SK-N-SH (cell line): ENCODE measurements around the gene FAM76B. TPM values are rescaled to one million over a fixed set of nuclear protein-coding genes. Genes with fewer than 3 reads are reported as not detected.
A peak's percentile ranks its signal among the peaks of the same experiment; 100 is the strongest.

ENCODE experiments used
- CTCF ChIA-PET: fragments of 300-600, 350-600 bp; formaldehyde crosslinking; extraction: SDS; loops from one replicate; lab custom pipeline; 2021; lab: Yijun Ruan, JAX
- POLR2A ChIA-PET: fragments of 350-600 bp; sonication (Branson Sonifier 250); formaldehyde crosslinking; extraction: SDS; loops from one replicate; lab custom pipeline; 2020; ENCODE audit warnings: antibody characterized with exemption, inconsistent platforms; lab: Yijun Ruan, JAX
- DNase-seq: peaks from one replicate; pipeline ENCODE4 v3.0.0; 2012
- H2AFZ ChIP-seq: fragments of 200-600 bp; sonication (generic); 2 replicates; pipeline ENCODE4 v1.8.1; 2016; ENCODE audit warnings: antibody characterized with exemption, mild to moderate bottlenecking, low read depth
- H3F3A ChIP-seq: fragments of 200-600 bp; sonication (generic); replicated peaks from 2 replicates; pipeline ENCODE3; 2016; ENCODE audit warnings: antibody characterized with exemption, mild to moderate bottlenecking; ENCODE audit not compliant: insufficient read depth
- H3K27ac ChIP-seq, 2 experiments: fragments of 200-500 bp in 1 of 2; fragments of 200-600 bp in 1 of 2; sonication (Bioruptor generic) in 1 of 2; sonication (generic), shearing (Covaris generic) in 1 of 2; 2 replicates each; pipeline versions ENCODE4 v1.5.1 to v1.6.1; 2014 to 2016; ENCODE audit warnings: low read depth in 2 of 2, inconsistent platforms in 1 of 2, low read length in 1 of 2, mild to moderate bottlenecking in 1 of 2, mixed read lengths in 1 of 2
- H3K27me3 ChIP-seq: fragments of 200-600 bp; sonication (generic), shearing (Covaris generic); 2 replicates; pipeline ENCODE4 v1.6.1; 2016; ENCODE audit warnings: mixed run types; ENCODE audit not compliant: insufficient read depth
- H3K36me3 ChIP-seq, 2 experiments: fragments of 200-500 bp in 1 of 2; fragments of 200-600 bp in 1 of 2; sonication (Bioruptor generic) in 1 of 2; sonication (generic) in 1 of 2; replicated peaks in 1 of 2; 2 replicates each; pipeline versions ENCODE3 to v1.5.1; 2014 to 2016; ENCODE audit warnings: low read length in 1 of 2, mild to moderate bottlenecking in 1 of 2; ENCODE audit not compliant: insufficient read depth in 2 of 2, control insufficient read depth in 1 of 2
- H3K4me1 ChIP-seq, 2 experiments: fragments of 200-500 bp in 1 of 2; fragments of 200-600 bp in 1 of 2; sonication (Bioruptor generic) in 1 of 2; sonication (generic), shearing (Covaris generic) in 1 of 2; 2 replicates each; pipeline versions ENCODE4 v1.5.1 to v1.6.1; 2014 to 2016; ENCODE audit warnings: low read depth in 1 of 2, low read length in 1 of 2, mixed run types in 1 of 2; ENCODE audit not compliant: insufficient read depth in 2 of 2, control insufficient read depth in 1 of 2
- H3K4me2 ChIP-seq: fragments of 200-600 bp; sonication (generic), shearing (Covaris generic); 2 replicates; pipeline ENCODE4 v1.6.1; 2017; ENCODE audit warnings: mixed run types
- H3K4me3 ChIP-seq, 2 experiments: fragments of 200-500 bp in 1 of 2; fragments of 200-600 bp in 1 of 2; sonication (Bioruptor generic) in 1 of 2; sonication (generic), shearing (Covaris generic) in 1 of 2; 2 replicates each; pipeline versions ENCODE4 v1.5.1 to v1.8.1; 2014 to 2016; ENCODE audit warnings: low read depth in 2 of 2, inconsistent platforms in 1 of 2, low read length in 1 of 2, mild to moderate bottlenecking in 1 of 2, mixed read lengths in 1 of 2, moderate library complexity in 1 of 2
- H3K79me2 ChIP-seq: fragments of 200-600 bp; sonication (generic); 2 replicates; pipeline ENCODE4 v1.8.1; 2017; ENCODE audit warnings: mild to moderate bottlenecking; ENCODE audit not compliant: insufficient read depth
- H3K9ac ChIP-seq: fragments of 200-600 bp; sonication (generic); 2 replicates; pipeline ENCODE4 v1.6.1; 2017; ENCODE audit warnings: mixed run types
- H3K9me2 ChIP-seq: fragments of 200-600 bp; sonication (generic); 2 replicates; pipeline ENCODE4 v1.6.1; 2017; ENCODE audit warnings: mixed run types
- H3K9me3 ChIP-seq: fragments of 200-600 bp; sonication (generic); 2 replicates; pipeline ENCODE4 v1.6.1; 2017; ENCODE audit warnings: mixed run types, mild to moderate bottlenecking, moderate library complexity
- H4K20me1 ChIP-seq: fragments of 200-600 bp; sonication (generic); 2 replicates; pipeline ENCODE4 v1.6.1; 2017; ENCODE audit warnings: mild to moderate bottlenecking, mixed run types; ENCODE audit not compliant: insufficient read depth
- CHD2 ChIP-seq: fragments of 150-350 bp; IDR thresholded peaks from 2 replicates; pipeline ENCODE4 v1.6.1; 2018; ENCODE audit warnings: low read length; ENCODE audit not compliant: partially characterized antibody
- EP300 ChIP-seq, 2 experiments: IDR thresholded peaks; 2 replicates each; pipeline versions ENCODE4 v1.4.0 to v1.6.1; 2012; ENCODE audit warnings: borderline replicate concordance in 1 of 2, low read depth in 1 of 2, low read length in 1 of 2
- FOSL2 ChIP-seq: IDR thresholded peaks from 2 replicates; pipeline ENCODE4 v1.4.0; 2012; ENCODE audit warnings: low read depth, mild to moderate bottlenecking, moderate library complexity, borderline replicate concordance
- FOXJ3 ChIP-seq: sonication (generic); formaldehyde crosslinking; IDR thresholded peaks from 2 replicates; pipeline ENCODE4 v1.5.1; 2020; ENCODE audit warnings: mild to moderate bottlenecking, missing genetic modification reagents
- GABPA ChIP-seq: IDR thresholded peaks from 2 replicates; pipeline ENCODE4 v1.4.0; 2012; ENCODE audit warnings: low read depth, mild to moderate bottlenecking
- GATA2 ChIP-seq: sonication (generic); formaldehyde crosslinking; IDR thresholded peaks from 2 replicates; pipeline ENCODE4 v1.5.0; 2020; ENCODE audit warnings: mild to moderate bottlenecking, missing genetic modification reagents
- JUND ChIP-seq: IDR thresholded peaks from 2 replicates; pipeline ENCODE4 v1.4.0; 2012
- NFIC ChIP-seq: IDR thresholded peaks from 2 replicates; pipeline ENCODE4 v1.4.0; 2012; ENCODE audit warnings: borderline replicate concordance
- RAD21 ChIP-seq: IDR thresholded peaks from 2 replicates; pipeline ENCODE4 v1.6.1; 2012; ENCODE audit warnings: mild to moderate bottlenecking, low read length
- REST ChIP-seq: IDR thresholded peaks from 2 replicates; pipeline ENCODE4 v1.6.1; 2012; ENCODE audit warnings: mild to moderate bottlenecking, low read depth, low read length, moderate library complexity
- RFX5 ChIP-seq: IDR thresholded peaks from 2 replicates; pipeline ENCODE4 v1.6.1; 2012; ENCODE audit warnings: mild to moderate bottlenecking, improper control_type of control experiment, low read length
- RXRA ChIP-seq: IDR thresholded peaks from 2 replicates; pipeline ENCODE4 v1.4.0; 2012; ENCODE audit warnings: low read depth, mild to moderate bottlenecking, borderline replicate concordance
- SMC3 ChIP-seq: IDR thresholded peaks from 2 replicates; pipeline ENCODE4 v1.6.1; 2012; ENCODE audit warnings: low read depth, low read length, improper control_type of control experiment
- TAF1 ChIP-seq: IDR thresholded peaks from 2 replicates; pipeline ENCODE4 v1.6.1; 2012; ENCODE audit warnings: low read depth, mild to moderate bottlenecking, low read length, moderate library complexity, borderline replicate concordance
- TCF12 ChIP-seq: IDR thresholded peaks from 2 replicates; pipeline ENCODE4 v1.4.0; 2012
- USF1 ChIP-seq: IDR thresholded peaks from 2 replicates; pipeline ENCODE4 v1.4.0; 2012; ENCODE audit warnings: low read depth, borderline replicate concordance
- YY1 ChIP-seq: IDR thresholded peaks from 2 replicates; pipeline ENCODE4 v1.4.0; 2012; ENCODE audit warnings: low read depth, mild to moderate bottlenecking
- WGBS: methylation state at CpG from one replicate; pipeline ENCODE4 v1.1.6; 2017; ENCODE audit warnings: low lambda C conversion rate; 5-methylcytosine and 5-hydroxymethylcytosine counted together
- polyA plus RNA-seq, 3 experiments: library from polyadenylated mRNA; depleted of rRNA; stranded (reverse); fragments of >200 nt; gene quantifications; 2 replicates each; pipeline ENCODE4 v1.2.3, GENCODE V29; 2012
- TF ChIP-seq, protein P1 (sequence below): IDR thresholded peaks from 2 replicates; pipeline ENCODE4 v1.4.0; 2012; ENCODE audit warnings: low read depth
- TF ChIP-seq, protein P2 (sequence below): fragments of 150-350 bp; IDR thresholded peaks from 2 replicates; pipeline ENCODE4 v1.6.1; 2016; ENCODE audit warnings: mild to moderate bottlenecking, low read depth, low read length
- TF ChIP-seq, protein P3 (sequence below): fragments of 200-600 bp; sonication (generic); IDR thresholded peaks from 2 replicates; pipeline ENCODE4 v1.6.1; 2017; ENCODE audit warnings: antibody characterized with exemption, mild to moderate bottlenecking, moderate library complexity

The FAM76B gene
- polyA plus RNA-seq, 1 of the 3 experiments (the other 2 are of a cell fraction): 15.4 TPM

DNA sequence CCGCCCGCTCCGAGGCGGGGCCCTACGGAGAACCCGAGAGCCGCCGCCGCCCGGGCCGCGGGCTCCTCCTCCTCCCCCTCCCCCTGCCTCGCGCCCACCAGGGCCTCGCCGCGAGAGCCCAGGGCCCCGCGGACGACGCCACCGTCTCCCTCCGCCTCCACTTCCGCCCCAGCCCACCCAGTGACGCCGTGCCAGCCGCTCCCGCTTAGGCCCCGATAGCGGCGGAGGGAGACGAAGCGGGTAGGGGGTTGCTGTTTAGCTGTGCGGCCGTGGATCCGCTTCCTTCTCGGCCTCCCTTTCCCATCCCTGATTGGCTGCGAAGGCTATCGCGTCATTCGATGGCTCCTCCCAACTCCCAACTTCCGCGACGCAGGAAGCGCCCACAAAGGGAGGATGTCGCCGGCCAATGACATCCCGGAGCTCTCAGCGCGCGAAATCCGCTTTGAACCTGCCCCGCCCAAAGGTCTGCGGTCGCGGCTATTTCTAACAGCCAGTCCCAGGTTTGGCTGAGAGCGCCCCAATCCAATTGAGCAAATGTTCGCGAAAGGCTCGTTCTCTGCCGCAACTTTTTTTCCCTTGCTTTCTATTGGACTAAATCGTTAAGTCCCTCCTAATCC is at the start of gene FAM76B (continued):
- no peak for TF ChIP-seq EP300 (IDR thresholded peaks at IDR 0.05; ENCODE audit: borderline replicate concordance in 1 of 2, low read depth in 1 of 2, low read length in 1 of 2)
- TF ChIP-seq FOXJ3 (CRISPR knock-in tag): no peak
- peak; percentile 59; the same call in 1 of the 2 replicates for TF ChIP-seq RFX5
- TF ChIP-seq GABPA: peak; percentile 82
- peak; percentile 31; the same call in 1 of the 2 replicates for TF ChIP-seq REST
- TF ChIP-seq JUND: no peak
- TF ChIP-seq, protein P1, sequence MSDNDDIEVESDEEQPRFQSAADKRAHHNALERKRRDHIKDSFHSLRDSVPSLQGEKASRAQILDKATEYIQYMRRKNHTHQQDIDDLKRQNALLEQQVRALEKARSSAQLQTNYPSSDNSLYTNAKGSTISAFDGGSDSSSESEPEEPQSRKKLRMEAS: peak; percentile 35; the same call in 1 of the 2 replicates
- no peak for TF ChIP-seq RAD21

DNA sequence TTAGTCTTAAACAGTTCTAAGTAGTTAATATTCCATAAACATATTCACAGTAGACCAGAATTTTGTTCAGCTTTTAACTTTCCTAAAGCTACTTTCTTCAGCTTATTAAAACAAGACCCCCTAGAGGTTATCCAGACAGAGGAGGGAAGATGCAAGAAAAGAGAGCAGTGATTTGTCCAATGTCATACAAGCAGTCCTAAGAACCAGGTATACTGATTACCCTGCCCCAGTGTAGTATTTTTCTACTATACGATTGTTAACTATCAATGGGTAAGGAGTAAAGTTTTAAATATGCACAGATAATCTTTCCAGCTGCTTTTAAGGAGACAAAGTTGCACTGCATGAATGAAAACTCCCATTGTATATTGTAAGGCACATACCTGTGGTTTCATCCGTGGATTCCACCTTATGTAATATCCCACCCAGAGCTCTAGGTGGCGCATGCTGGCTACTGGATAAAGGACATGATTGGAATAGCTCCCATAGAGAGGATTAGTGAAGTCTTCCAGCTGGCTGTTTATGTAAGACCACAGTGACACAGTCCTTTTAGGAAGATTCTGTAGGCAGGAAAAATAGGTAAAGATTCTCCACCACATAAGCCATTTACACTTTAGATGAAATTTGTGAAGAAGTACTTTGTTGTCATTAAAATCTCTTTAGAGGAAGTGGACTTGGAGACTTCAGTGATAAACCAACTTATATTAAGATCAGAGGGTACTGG is 46.3 kb upstream of the FAM76B start:
- peak overlapping the region; percentile 43 to 61 for H3K27ac ChIP-seq
- POLR2A ChIA-PET: interaction anchor here (1.1 kb wide), 1 partner anchor 554 kb away, joined by 3 read pairs; the partner anchor contains the start of gene CCDC82
- no peak overlapping the region for H3K9ac ChIP-seq

More for the DNA sequence above, 46.3 kb upstream of the FAM76B start:
- Histone ChIP-seq H2AFZ (no peak overlapping the region), H3K27me3 (no peaks in the 10 kb centered on the region), H3K79me2 (no peaks in the 10 kb centered on the region), H3F3A (peaks cover 22% of the 10 kb centered on the region), H3K4me1 (peaks cover 2 to 4% of the 10 kb centered on the region in 2 experiments; a peak in 2 of 4 replicates), H3K9me2 (no peaks in the 10 kb centered on the region), H3K36me3 (peaks cover 80 to 92% of the 10 kb centered on the region in 2 experiments), H4K20me1 (no peaks in the 10 kb centered on the region), H3K4me2 (no peak overlapping the region), H3K9me3 (no peaks in the 10 kb centered on the region), H3K4me3 (no peak overlapping the region)
- 9% methylated on average over 3 of the region's 3 CpGs for WGBS
- peak; percentile 55 for DNase-seq
- 0 out of 2 replicates have a peak, but pooled peaks have one; percentile 24 for TF ChIP-seq TCF12
- TF ChIP-seq FOSL2: no peak
- peak; percentile 49 for TF ChIP-seq CHD2
- no peak for TF ChIP-seq USF1
- peak; percentile 89 for TF ChIP-seq RAD21
- TF ChIP-seq, protein P2, sequence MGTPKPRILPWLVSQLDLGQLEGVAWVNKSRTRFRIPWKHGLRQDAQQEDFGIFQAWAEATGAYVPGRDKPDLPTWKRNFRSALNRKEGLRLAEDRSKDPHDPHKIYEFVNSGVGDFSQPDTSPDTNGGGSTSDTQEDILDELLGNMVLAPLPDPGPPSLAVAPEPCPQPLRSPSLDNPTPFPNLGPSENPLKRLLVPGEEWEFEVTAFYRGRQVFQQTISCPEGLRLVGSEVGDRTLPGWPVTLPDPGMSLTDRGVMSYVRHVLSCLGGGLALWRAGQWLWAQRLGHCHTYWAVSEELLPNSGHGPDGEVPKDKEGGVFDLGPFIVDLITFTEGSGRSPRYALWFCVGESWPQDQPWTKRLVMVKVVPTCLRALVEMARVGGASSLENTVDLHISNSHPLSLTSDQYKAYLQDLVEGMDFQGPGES: no peak
- TF ChIP-seq SMC3: peak; percentile 76
- no peak for TF ChIP-seq RXRA
- 0 out of 2 replicates have a peak, but pooled peaks have one; percentile 12 for TF ChIP-seq NFIC
- TF ChIP-seq GATA2 (CRISPR knock-in tag): no peak
- no peak for TF ChIP-seq FOXJ3 (CRISPR knock-in tag)
- TF ChIP-seq, protein P1: no peak
- TF ChIP-seq, protein P3, sequence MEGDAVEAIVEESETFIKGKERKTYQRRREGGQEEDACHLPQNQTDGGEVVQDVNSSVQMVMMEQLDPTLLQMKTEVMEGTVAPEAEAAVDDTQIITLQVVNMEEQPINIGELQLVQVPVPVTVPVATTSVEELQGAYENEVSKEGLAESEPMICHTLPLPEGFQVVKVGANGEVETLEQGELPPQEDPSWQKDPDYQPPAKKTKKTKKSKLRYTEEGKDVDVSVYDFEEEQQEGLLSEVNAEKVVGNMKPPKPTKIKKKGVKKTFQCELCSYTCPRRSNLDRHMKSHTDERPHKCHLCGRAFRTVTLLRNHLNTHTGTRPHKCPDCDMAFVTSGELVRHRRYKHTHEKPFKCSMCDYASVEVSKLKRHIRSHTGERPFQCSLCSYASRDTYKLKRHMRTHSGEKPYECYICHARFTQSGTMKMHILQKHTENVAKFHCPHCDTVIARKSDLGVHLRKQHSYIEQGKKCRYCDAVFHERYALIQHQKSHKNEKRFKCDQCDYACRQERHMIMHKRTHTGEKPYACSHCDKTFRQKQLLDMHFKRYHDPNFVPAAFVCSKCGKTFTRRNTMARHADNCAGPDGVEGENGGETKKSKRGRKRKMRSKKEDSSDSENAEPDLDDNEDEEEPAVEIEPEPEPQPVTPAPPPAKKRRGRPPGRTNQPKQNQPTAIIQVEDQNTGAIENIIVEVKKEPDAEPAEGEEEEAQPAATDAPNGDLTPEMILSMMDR: peak; percentile 95
- no peak for TF ChIP-seq TAF1
- TF ChIP-seq YY1: no peak
- CTCF ChIA-PET: interaction anchor here (0.6 to 3.4 kb wide), 33 partner anchors 9 to 868 kb away, joined by 3 to 33 read pairs (median 4); partner anchors contain the start of genes CCDC82, CEP57 and MAML2
